HG03196 (cell line): ENCODE measurements around the gene HPCAL4.

Source experiments
- ATAC-seq: cut with Tn5 transposase; IDR thresholded peaks from one replicate; pipeline ENCODE4 v1.9.1; 2021; ENCODE audit not compliant: unreplicated experiment

HPCAL4 gene

DNA sequence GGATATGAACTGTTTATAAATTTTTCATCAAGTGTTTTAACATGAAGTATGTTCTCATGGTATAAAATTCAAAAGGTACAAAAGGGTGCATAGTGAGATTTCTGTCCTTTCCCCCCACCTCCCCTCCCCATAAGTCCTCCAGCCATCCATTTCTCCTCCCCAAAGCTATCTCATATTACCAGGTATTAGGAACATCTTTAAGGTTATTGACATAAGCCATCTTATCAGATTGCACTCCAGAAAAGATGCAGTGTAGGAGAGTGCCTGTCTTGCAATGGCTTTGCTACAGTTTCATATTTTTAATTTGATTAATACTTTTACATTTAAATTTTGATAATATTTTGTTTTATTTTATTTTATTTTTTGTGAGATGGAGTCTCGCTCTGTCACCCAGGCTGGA is 13.5 kb upstream of the HPCAL4 start:
- ATAC-seq = no peak

DNA sequence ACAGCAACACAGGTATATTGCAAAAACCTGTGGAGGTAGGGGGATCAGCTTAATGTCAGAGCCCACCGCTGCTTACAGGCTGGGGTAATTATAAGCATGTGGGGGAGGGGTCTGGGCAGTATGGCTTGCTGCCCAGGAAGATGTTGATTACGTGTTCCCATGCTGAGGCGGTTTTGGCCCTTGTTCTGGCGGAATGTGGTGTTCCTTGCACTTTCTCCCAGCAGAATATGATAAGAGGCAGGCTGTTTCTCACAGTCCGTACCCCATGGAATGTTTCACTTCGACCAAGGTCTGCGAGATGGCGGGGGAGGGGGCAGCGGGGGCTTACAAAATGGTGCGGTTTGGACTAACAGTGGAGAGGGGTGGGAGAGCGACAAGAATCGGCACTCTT is 9.8 kb upstream of the HPCAL4 start:
- ATAC-seq = no peak

DNA sequence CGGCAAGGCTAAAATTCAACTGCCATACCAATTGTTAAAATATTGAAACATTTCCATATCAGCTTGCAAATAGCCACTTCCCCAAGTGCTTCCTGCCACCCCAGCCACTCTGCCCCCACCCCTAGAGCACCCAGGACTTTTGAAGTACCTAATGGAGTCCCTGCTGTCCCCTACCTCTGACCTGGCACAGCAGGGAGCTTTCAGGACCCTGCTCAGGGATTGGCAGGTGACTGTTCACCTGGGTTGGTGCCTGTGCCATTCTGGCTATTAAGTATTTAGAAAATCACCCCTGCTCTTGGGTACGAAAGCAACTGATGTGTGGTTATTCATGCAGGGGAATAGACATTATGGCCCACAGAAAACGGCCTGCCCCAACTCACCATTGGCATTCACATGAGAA is 9.1 kb upstream of the HPCAL4 start:
- no peak for ATAC-seq

DNA sequence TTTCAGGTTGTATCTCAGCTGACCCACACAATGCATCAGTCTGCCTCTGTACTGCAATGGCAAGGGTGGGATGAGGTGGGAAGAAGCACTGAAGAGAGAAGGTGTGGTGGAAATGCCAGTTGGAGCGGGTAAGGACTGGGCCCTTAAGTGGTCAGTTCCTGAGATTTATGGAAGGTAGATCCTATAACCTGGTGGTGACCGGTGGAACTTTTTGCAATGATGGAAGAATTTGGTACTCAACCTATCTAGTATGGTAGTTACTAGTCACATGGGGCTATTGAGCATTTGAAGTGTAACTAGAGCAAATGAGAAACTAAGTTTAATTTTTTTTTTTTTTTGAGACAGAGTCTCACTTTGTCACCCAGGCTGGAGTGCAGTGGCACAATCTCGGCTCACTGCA is 8.2 kb upstream of the HPCAL4 start:
- ATAC-seq = no peak

DNA sequence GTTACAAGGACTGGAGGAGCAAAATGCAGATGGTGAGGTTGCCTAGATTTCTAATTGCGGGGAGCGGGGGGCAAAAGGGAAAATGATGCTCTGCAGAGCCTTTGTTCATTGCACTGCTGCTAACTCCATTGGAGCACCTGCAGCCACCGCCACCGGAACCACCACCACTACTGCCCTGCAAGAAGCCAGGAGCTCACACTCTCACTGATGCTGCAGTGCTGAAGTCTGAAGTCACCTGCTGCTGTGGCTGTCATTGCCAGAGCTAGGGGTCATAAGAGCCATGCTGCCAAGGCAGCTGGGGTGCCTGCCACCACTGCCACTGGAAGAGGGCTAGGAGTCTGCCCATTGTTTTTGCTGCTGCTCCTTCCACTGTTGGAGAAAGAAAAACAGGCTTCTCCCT is 7.3 kb upstream of the HPCAL4 start:
- no peak for ATAC-seq

DNA sequence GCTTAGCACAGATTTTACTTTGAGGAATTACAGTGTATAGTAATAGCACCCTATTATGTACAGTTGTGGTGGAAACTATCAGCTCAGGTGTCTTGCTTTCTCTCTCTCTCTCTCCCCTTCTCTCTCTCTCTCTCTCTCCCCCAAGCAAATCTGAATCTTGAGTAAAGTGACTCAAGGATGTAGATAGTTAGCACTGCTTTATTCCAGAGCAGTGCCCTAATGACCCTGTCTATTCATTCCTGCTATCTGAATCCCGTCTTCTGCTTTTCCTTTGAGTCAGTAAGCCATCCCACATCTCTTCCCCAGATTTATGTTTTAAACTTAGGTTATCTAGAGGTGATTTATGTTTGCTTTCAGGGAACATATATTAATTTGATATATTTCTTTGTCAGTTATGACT is 5.2 kb upstream of the HPCAL4 start:
- ATAC-seq = no peak

DNA sequence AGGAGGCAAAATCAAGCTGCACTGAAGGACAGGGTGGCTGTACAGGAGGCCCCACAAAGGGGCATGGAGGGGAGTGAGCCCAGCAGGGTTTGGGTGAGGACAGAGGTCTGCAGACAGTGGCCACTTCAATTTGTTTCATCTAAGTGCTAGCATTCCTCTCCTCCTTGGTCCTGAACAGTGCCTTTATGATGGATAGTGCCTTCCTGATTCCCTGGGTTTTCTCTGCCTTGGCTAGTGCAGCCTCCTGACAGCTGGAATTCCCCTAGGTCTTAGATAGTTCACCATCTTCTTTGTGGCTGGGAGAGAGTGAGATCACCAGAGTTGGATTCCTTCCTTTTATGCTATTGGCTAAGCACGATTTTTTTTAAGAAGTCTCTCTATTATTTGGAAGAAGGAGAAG is 3.8 kb upstream of the HPCAL4 start:
- no peak for ATAC-seq

DNA sequence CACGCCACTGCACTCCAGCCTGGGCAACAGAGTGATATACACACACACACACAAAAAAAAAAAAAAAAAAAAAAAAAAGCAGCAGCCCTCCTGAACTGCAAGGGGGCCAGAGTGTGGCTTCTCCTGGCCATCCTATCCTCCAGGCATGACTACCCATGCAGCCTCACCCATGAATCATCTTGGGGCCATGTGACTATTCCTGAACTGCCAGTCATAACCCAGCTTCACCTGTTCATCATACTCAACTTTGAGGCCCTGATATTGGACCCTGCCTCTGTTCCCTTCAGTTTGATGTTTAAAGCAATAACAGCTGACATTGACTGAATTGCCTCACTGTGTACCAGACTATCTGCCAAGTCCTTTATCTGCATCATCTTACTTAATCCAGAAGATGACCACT is 2.8 kb upstream of the HPCAL4 start:
- no peak for ATAC-seq

DNA sequence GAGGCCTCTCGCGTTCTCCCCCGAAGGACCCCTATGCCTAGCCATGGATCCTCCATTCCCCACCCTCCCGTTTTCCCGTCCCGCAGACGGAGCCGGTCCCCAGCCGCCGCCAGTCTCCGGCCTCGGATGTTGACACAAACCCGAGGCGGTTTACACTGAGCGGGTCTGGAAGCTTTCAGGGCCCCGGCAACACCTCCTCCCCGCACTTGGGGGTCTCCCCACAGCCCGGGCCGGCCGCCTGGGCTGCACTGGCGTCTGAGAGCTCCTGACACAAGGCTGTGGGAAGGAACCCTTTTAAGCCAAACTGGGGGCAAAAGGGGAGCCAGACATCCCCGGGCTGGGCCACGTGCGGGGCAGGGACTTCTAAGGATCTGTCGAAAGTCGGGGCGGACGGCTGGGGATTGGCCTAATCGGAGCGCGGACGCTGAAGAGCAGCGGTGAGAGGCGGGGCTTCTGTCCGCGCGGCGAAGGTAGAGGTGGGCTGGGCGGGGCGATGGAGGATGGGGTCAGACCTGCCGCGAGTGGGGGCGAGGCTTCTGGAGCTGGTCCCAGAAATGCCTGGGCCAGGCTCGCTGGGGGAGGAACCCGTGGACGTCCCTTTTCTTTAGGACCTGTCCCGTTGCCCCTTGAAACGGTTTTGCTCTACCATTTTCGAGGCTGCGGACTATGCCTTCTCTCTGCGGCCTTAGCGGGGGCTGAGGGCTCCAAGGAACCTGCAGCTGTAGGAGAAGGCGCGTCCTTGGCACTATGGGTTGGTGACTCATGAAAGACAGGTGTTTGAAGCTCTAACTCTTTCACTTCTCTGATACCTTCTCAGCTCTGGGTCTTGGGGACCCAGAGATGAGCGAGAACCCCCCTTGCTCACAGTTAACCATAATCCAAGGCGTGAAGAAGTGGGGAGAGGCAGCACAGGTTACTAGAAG is 1.2 kb upstream of the HPCAL4 start:
- ATAC-seq = no peak

DNA sequence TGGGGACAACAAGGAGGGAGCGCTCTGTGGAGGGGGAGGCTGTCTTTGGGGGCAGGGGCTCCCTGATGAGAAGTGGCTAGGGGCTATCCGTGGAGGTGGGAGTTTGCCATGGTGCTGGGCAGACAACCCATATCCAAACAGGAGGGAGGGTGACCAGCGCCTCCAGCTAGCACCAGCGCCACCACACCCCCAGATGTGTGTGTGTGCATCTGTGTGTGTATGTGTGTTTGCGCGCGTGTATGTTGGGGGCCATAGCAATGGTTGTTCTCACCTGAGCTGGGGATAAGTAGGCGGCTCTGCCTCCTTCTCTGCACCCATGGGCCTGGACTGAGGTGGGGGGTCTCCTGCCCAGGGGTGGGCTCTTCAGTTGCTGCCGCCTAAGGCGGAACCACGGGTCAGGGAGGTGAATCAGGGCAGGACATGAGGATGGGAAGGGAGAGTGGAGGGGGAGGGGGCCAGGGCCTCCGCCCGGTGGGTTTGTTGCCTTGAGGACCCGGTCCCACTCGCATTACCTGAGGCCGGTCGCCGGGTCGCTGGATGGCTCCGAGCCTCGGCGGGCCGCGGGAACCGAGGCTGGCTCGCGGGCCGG is 345 bp downstream of the HPCAL4 start:
- ATAC-seq = no peak

DNA sequence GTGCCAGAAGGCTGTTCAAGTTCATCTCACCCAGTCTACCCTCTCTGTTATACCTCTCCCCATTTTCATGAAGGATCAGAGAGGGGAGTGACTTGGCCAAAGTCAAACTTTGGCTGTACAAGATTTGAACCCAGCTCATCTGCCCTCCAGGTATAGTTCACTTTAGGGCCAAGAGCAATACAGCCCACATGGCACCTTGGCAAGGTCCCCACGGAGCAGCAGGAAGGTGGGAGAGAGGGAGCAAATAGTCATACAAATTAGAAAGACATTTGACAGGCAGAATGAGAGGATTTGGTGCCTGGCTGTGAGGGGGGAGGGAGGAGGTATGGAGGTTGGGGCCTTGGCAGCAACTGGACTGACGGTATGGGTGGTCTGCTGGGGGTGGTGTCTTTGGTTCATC is 1.0 kb downstream of the HPCAL4 start:
- no peak for ATAC-seq

DNA sequence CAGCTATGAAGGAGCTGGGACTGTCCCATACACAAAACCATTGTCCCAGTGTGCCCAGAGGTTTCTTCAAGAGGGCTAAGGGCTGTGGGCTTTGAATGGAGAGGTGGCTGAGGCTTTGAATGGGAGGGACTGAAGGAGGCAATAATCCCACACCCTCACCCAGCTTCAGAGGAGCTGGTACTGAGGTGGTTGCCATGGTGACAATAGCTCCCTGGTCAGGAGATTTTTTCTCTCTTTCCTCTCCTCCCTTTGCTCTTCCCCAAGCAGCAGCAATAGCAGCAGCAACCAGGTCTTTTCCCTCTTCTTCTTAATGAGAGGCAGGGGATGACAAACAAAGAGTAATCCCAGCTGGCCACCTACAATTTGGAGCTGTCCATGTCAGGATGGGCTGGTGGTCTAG is 1.6 kb downstream of the HPCAL4 start:
- ATAC-seq = no peak

DNA sequence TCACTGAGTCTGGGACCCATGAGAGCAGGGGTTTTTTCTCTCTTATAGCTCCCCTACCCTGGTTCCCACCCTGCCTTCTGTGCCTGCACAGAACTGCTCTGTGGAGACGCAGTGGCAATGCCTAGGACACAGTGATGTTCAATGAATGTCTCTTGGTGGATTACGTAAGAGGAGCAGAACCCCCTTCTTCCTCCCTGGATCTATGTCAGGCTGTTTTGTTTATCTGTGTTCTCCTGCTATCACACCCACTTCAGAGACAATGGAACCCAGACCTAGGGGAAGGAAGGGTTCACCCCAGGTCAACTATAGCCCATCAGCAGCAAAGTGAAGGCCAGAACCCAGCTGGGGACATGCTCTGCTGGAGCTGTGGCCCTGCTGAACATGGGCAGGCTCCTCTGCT is 2.0 kb downstream of the HPCAL4 start:
- ATAC-seq = no peak

DNA sequence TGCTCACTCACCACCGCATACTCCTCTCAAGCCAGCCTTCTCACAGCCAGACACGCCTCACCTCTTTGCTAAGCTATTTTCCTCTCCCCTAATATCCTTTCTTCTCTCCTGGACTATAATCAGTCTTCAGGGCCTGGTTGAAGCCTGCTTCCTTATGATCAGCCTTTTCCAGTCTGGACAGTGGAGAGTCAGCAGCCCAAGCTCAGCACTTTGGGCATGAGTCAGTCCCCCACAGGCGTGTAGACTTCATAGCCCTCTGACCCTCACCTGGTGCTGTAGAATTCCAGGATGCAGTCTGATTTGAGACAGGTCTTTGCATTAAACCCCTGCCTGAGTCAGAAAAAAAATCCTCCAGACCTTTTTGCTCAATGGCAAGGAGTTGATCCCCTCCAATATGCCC is 2.5 kb downstream of the HPCAL4 start:
- no peak for ATAC-seq

DNA sequence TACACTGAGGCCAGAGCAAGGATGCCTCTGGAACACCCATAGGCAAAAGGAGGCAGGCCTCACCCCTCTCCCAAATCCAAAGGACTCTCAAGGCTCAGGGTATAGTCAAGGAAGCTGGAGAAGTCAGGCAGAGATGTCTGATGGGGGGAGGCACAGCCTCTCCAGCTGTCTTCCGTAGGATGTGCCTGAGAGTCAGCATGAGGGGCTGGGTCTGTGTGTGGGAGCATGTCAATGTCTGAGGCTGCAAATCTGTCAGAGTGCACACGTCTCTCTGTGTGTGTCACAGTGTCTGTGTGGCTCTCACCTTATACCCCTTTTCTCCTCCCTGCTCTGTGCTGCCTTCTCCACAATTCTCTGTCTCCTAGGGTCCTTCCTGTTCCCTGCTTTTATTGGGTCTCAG is 4.0 kb downstream of the HPCAL4 start:
- ATAC-seq = no peak

DNA sequence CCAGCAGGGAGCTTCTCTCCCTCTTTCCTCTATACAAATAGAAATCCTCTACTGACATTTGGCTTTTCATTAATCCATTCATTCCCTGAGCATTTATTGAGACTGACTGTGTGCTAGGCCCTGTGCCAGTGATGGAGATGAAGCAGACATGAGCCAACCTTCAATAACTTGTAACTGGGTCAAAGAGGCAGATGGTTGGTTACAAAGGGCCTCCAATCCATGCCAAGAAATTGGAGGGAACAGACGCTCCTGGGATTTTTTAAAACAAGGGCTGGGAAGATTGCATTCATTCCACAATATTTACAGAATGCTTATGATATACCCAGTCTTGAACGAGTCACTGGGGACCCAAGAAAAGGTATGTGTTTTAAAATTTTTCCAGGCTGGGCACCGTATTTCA is 6.2 kb downstream of the HPCAL4 start:
- no peak for ATAC-seq

DNA sequence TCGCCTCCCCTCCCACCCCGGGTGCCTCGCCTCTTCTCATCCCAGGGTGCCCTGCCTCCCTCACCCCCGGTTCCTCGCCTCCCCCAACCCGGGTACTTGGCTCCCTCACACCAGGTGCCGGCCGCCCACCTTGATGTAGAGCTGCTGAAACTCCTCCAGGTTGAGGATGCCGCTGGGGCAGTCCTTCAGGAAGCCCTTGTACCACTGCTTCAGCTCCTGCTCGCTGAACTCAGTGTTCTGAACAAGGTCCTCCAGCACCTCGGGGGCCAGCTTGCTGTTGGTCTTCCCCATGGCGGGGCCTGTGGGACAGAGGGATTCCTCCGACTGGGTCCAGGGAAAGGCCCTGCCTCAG is 6.9 kb downstream of the HPCAL4 start:
- no peak for ATAC-seq

DNA sequence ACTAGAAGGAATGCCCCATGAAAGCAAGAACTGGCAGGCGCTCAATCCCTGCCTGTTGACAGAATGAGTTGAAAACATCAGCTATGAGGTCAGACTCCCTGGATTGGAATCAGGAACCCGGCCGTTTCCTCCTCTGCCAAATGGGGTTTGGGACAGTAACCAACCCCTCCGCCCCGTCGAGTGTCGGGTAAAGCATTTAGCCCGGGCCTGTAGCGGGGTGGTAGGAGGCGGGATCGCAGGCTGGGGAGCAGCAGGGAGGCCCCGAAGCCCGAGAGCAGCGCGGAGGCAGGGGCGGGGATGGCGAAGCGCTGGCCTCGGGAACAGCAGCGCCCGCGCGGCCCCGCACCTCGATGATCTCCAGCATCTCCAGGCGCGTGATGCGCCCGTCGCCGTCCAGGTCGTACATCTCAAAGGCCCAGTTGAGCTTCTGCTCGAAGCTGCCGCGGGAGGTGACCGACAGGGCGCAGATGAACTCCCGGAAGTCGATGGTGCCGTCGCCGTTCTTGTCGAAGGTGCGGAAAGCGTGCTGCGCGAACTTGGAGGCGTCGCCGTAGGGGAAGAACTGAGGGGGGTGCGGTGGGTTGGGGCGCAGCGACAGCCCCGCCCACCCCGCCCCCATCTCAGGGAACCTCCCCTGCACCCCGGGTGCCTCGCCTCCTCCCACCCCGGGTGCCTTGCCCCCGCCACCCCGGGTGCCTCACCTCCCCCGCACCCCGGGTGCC is 7.5 kb downstream of the HPCAL4 start:
- ATAC-seq = no peak

DNA sequence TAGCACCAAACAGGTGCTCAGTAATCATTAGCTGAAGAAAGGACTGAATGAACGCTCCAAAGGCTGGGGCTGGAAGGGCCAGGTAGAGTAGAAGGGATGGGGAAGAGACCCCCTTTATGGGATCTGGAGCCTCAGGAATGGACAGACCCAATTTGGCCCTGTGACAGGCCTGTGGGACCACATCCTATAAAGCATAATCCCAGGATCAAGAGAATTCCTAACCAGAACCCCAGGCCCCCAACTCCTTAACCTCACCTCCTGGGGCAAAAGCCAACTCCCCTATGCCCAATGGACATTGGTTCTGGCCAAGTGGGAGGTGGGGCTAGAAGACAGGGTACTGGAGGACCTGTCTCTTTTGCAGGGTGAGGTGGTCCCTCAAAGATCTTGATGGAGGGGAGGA is 9.2 kb downstream of the HPCAL4 start:
- ATAC-seq = no peak

DNA sequence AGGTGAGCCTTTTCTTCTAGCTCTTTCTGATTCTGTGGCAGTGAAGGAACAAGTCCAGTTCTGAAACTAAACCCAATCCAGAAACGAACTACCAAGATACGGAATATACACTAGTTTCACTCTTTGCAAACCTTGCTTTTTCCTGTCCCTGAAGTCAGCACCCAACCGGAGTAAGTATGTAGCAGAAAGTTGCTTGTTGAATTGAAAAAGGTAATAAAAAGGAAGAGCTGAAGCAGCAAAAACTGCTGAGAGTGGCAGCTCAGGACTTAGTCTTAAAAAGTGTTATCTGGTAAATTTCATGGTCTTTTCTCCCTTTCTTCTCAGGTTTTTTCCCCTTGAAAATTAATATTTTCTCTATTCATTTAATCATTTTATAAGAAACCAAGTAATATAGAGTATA is 9.9 kb downstream of the HPCAL4 start:
- no peak for ATAC-seq

DNA sequence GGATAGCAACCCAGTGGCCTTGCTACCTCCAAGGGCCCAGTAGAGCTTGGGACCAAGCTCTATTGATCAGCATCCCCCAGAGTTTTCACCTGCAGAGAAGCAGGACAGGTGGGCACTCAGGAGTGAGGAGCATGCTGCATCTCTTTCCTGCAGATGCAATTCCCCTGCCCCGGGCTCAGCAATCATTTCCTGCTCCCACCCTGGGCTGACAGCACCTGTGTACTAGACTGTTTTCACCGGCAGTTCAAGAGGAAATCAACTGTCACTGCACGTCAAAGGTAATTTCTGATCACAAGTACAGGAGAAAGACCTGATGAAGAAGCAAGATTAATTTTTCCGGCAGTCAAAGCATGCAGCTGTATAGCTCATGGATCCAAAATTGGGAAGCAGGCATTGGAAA is 10.5 kb downstream of the HPCAL4 start:
- no peak for ATAC-seq

DNA sequence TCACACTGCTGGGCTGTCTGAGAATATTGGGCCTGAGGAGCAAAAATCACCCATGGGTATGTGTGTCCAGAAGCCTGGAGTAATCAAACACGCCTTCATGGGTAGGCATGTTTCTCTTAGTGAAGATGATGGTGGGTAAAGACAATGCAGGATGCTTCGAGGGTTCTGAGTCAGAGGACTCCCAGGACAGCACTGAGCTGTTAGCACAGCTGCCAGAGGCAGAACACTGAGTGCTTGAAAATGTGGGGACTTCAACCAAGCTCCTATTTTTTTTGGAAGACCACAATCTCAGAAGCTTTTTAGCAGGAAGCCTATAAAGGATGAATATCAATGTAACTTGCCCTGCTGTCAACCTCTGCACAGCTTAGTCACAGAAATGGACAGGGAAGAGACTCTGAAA is 11.4 kb downstream of the HPCAL4 start:
- no peak for ATAC-seq
